Inferior parietal cortex (tissue), 1 donor: ENCODE results near the gene DENND4B.
A peak's percentile ranks its signal among the peaks of the same experiment; 100 is the strongest.
"Not testable (repeated sequence)": the region's sequence is repeated elsewhere in the genome, so short reads cannot be mapped to it uniquely, and the experiment has no call there.

Experiments used
- DNase-seq: peaks from one replicate; pipeline ENCODE4 v3.0.0-alpha.2; 2016; ENCODE audit errors: extremely low spot score

The DENND4B gene

GRCh38 chr1:153946622-153947241 lies at the start of gene DENND4B:
DENND4B (minus strand) TSS chr1:153946718; CDS start chr1:153944374, 2,344 bp downstream.
- DNase-seq, result peak; percentile 76

- no peak for DNase-seq
Measured at GRCh38 chr1:153995640-153996039, 49.1 kb upstream of the DENND4B start.

- DNase-seq, result no peak
Measured at GRCh38 chr1:153995202-153995601, 48.7 kb upstream of the DENND4B start.

- no peak for DNase-seq
Measured at GRCh38 chr1:153991806-153992205, 45.3 kb upstream of the DENND4B start.

GRCh38 chr1:153991151-153991630 lies 44.7 kb upstream of the DENND4B start:
- no peak for DNase-seq

- peak; percentile 99 for DNase-seq
Measured at GRCh38 chr1:153990468-153991150, 44.1 kb upstream of the DENND4B start, which contains the start of gene RPS27. RPS27 (plus strand) TSS chr1:153990762; CDS start chr1:153990797, 35 bp downstream.

GRCh38 chr1:153987621-153988020 lies 41.1 kb upstream of the DENND4B start:
- no peak for DNase-seq

- DNase-seq, result no peak
Measured at GRCh38 chr1:153985941-153986761, 39.6 kb upstream of the DENND4B start, which contains the start of gene RAB13. RAB13 (minus strand) TSS chr1:153986339; CDS start chr1:153986236, 103 bp downstream.

GRCh38 chr1:153985341-153985912 lies 38.9 kb upstream of the DENND4B start:
- DNase-seq, result no peak

- no peak for DNase-seq
Measured at GRCh38 chr1:153984123-153984894, 37.8 kb upstream of the DENND4B start.

GRCh38 chr1:153981735-153982134 lies 35.2 kb upstream of the DENND4B start:
- DNase-seq, result not testable (repeated sequence)

GRCh38 chr1:153979091-153979490 lies 32.6 kb upstream of the DENND4B start:
- not testable (repeated sequence) for DNase-seq

- no peak for DNase-seq
Measured at GRCh38 chr1:153978274-153978909, 31.9 kb upstream of the DENND4B start.

GRCh38 chr1:153977250-153978240 lies 31.0 kb upstream of the DENND4B start, which contains the start of gene JTB:
JTB (minus strand) TSS chr1:153977674; CDS start chr1:153977252, 422 bp downstream.
- peak; percentile 90 for DNase-seq

- DNase-seq, result no peak
Measured at GRCh38 chr1:153976819-153977249, 30.3 kb upstream of the DENND4B start.

- no peak for DNase-seq
Measured at GRCh38 chr1:153973525-153973924, 27.0 kb upstream of the DENND4B start.

GRCh38 chr1:153973071-153973470 lies 26.6 kb upstream of the DENND4B start:
- no peak for DNase-seq

GRCh38 chr1:153970346-153970745 lies 23.8 kb upstream of the DENND4B start:
- DNase-seq, result no peak

- no peak for DNase-seq
Measured at GRCh38 chr1:153968972-153969371, 22.5 kb upstream of the DENND4B start.
